ENCODE data around the gene TRIM34. TPM values are rescaled to one million over a fixed set of nuclear protein-coding genes. Genes with fewer than 3 reads are reported as not detected.

TRIM34 gene, protein sequence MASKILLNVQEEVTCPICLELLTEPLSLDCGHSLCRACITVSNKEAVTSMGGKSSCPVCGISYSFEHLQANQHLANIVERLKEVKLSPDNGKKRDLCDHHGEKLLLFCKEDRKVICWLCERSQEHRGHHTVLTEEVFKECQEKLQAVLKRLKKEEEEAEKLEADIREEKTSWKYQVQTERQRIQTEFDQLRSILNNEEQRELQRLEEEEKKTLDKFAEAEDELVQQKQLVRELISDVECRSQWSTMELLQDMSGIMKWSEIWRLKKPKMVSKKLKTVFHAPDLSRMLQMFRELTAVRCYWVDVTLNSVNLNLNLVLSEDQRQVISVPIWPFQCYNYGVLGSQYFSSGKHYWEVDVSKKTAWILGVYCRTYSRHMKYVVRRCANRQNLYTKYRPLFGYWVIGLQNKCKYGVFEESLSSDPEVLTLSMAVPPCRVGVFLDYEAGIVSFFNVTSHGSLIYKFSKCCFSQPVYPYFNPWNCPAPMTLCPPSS
- 8.3 and 10.3 TPM in 2 replicates for total RNA-seq

DNA sequence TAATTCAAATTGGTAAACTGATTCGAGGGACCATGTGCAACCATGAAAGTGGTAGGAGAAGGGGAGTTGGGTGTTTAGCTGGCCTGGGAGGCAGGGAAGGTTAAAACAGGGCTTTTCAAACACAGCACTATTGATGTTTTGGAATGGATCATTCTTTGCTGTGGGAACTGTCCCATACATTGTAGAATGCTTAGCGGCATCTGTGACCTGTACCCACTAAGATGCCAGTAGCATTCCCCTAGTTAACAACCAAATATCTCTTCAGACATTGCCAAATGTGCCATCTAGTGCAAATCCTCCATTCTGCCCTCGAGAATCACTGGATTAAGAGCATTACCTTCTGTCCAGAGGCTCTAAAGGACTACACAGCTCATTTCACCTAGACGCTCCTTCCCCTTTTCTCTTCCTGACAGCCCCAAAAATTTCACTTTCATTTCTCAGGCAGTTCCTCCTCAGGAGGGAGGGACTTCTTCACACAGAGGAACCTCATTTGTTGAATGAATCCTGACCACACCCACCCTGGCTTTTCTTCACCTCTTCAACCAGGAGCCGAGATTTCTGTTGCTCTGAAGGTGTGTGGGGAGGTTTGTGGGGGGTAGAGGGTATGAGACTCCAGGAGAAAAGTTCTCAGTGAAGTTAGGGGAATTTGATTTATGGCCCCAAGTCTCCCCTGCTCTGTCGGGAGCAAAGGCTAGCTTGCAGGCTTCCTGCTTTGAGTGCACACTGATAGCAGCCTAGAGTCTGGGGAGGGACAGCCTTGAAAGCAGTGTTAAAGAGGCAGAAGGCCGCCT lies at the start of gene TRIM34:
TSS of gene TRIM34 (plus strand) at position 513 of the 791 bp plus-strand sequence. CDS start 7,331 bp downstream, outside the sequence.
- Histone ChIP-seq H3K79me2 (ENCODE audit: insufficient read depth, low read length) (no peaks in the 10 kb centered on the region), H3K27me3 (ENCODE audit: insufficient read depth, low read length) (no peaks in the 10 kb centered on the region), H3K4me2 (ENCODE audit: insufficient read depth, low read length) (peak within 1 kb of the TSS; percentile 95), H3K36me3 (ENCODE audit: insufficient read depth, low read length) (no peaks in the 10 kb centered on the region), H3K4me3 (ENCODE audit: insufficient read depth, low read length) (peak within 1 kb of the TSS; percentile 79), H2AFZ (ENCODE audit: low read length) (peak within 1 kb of the TSS; percentile 93), H4K20me1 (ENCODE audit: insufficient read depth, low read length) (no peaks in the 10 kb centered on the region), H3K4me1 (ENCODE audit: insufficient read depth, low read length) (peaks cover 33% of the 10 kb centered on the region), H3K9me3 (ENCODE audit: low read depth, low read length) (no peaks in the 10 kb centered on the region), H3K27ac (ENCODE audit: low read depth, low read length) (peak within 1 kb of the TSS; percentile 89)
- TF ChIP-seq, protein P1, sequence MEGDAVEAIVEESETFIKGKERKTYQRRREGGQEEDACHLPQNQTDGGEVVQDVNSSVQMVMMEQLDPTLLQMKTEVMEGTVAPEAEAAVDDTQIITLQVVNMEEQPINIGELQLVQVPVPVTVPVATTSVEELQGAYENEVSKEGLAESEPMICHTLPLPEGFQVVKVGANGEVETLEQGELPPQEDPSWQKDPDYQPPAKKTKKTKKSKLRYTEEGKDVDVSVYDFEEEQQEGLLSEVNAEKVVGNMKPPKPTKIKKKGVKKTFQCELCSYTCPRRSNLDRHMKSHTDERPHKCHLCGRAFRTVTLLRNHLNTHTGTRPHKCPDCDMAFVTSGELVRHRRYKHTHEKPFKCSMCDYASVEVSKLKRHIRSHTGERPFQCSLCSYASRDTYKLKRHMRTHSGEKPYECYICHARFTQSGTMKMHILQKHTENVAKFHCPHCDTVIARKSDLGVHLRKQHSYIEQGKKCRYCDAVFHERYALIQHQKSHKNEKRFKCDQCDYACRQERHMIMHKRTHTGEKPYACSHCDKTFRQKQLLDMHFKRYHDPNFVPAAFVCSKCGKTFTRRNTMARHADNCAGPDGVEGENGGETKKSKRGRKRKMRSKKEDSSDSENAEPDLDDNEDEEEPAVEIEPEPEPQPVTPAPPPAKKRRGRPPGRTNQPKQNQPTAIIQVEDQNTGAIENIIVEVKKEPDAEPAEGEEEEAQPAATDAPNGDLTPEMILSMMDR (IDR thresholded peaks at IDR 0.05; ENCODE audit: extremely low read depth, low read depth, low read length) = no peak
- peak; percentile 96 for DNase-seq (ENCODE audit: insufficient read length, low spot score, missing footprints)

DNA sequence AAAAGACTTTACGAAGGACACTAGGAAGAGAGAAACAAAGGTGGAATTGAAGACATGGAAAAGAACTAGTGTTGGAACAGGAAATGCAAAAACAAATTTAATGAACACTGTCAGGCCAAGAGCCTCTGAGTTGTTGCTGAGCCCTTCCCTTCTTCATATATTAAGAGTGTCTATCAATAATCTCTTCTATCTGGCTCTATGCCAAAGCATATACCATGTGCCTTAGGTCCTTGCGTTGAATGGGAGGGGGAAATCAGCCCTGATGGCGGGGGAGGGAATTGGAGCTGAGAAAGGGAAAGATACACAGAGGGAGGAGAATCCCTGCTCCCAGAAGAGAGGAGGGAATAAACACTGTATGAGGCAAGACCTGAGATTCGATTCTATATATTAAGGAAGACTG lies 49.6 kb upstream of the TRIM34 start:
- H3K4me2 ChIP-seq (ENCODE audit: insufficient read depth, low read length) = no peak overlapping the region
- H3K4me1 ChIP-seq (ENCODE audit: insufficient read depth, low read length) = no peaks in the 10 kb centered on the region
- no peak overlapping the region for H2AFZ ChIP-seq (ENCODE audit: low read length)
- H3K27me3 ChIP-seq (ENCODE audit: insufficient read depth, low read length) = no peaks in the 10 kb centered on the region
- no peaks in the 10 kb centered on the region for H4K20me1 ChIP-seq (ENCODE audit: insufficient read depth, low read length)
- H3K27ac ChIP-seq (ENCODE audit: low read depth, low read length) = no peak overlapping the region
- H3K4me3 ChIP-seq (ENCODE audit: insufficient read depth, low read length) = no peak overlapping the region
- H3K79me2 ChIP-seq (ENCODE audit: insufficient read depth, low read length) = no peaks in the 10 kb centered on the region
- no peaks in the 10 kb centered on the region for H3K36me3 ChIP-seq (ENCODE audit: insufficient read depth, low read length)
- H3K9me3 ChIP-seq (ENCODE audit: low read depth, low read length) = no peaks in the 10 kb centered on the region
- no peak for DNase-seq (ENCODE audit: insufficient read length, low spot score, missing footprints)
- TF ChIP-seq, protein P1 (IDR thresholded peaks at IDR 0.05; ENCODE audit: extremely low read depth, low read depth, low read length) = no peak

DNA sequence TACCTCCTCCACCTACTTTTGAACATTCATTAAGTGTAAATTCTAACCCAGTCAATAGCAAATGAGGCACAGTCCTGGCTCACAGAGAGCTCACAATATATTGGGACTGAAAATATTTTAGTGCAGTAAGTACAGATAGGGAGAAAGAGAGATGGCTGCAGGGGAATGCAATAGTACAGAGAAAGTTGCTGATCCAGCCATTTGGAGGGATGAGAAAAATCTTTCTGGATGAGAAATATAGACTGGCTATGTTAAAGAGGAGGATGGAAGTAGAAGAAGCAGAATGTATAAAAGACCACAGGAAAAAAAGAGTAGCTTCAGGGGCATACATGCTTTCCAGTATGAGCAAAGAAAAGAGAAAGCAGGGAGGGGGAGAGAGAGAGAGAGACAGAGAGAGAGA lies 47.7 kb upstream of the TRIM34 start:
- DNase-seq (ENCODE audit: insufficient read length, low spot score, missing footprints) = no peak
- TF ChIP-seq, protein P1 (IDR thresholded peaks at IDR 0.05; ENCODE audit: extremely low read depth, low read depth, low read length) = no peak
- no peaks in the 10 kb centered on the region for H3K79me2 ChIP-seq (ENCODE audit: insufficient read depth, low read length)
- no peak overlapping the region for H2AFZ ChIP-seq (ENCODE audit: low read length)
- H3K27me3 ChIP-seq (ENCODE audit: insufficient read depth, low read length) = no peaks in the 10 kb centered on the region
- no peaks in the 10 kb centered on the region for H3K36me3 ChIP-seq (ENCODE audit: insufficient read depth, low read length)
- H3K4me2 ChIP-seq (ENCODE audit: insufficient read depth, low read length) = no peak overlapping the region
- no peaks in the 10 kb centered on the region for H3K9me3 ChIP-seq (ENCODE audit: low read depth, low read length)
- H3K27ac ChIP-seq (ENCODE audit: low read depth, low read length) = no peak overlapping the region
- no peak overlapping the region for H3K4me3 ChIP-seq (ENCODE audit: insufficient read depth, low read length)
- no peaks in the 10 kb centered on the region for H4K20me1 ChIP-seq (ENCODE audit: insufficient read depth, low read length)
- no peaks in the 10 kb centered on the region for H3K4me1 ChIP-seq (ENCODE audit: insufficient read depth, low read length)

DNA sequence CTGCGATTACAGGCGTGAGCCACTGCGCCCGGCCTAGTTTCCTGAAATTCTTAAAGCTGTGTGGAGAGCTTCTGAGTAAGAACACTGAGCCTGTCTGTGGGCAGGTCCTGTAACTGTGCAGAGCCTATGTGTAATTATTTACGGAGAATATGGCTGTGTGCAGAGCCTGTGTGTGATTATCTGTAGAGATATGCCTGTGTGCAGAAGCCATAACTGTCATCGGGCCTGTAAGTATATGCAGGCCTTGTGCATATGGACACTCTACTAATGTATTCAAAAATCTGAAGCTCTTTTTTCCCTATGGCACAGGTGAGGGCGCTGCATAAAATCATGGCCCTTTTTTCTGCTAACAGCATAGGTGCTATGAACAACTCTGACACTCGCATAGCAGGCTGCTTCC lies 44.2 kb upstream of the TRIM34 start, which contains the start of gene OR52B6:
TSS of gene OR52B6 (plus strand) at position 301 of the 400 bp plus-strand sequence. CDS start at position 301, 0 bp downstream.
- no peak within 1 kb of the TSS for H2AFZ ChIP-seq (ENCODE audit: low read length)
- H4K20me1 ChIP-seq (ENCODE audit: insufficient read depth, low read length) = no peaks in the 10 kb centered on the region
- no peak within 1 kb of the TSS for H3K27ac ChIP-seq (ENCODE audit: low read depth, low read length)
- H3K27me3 ChIP-seq (ENCODE audit: insufficient read depth, low read length) = no peaks in the 10 kb centered on the region
- H3K4me2 ChIP-seq (ENCODE audit: insufficient read depth, low read length) = no peak within 1 kb of the TSS
- no peaks in the 10 kb centered on the region for H3K4me1 ChIP-seq (ENCODE audit: insufficient read depth, low read length)
- no peaks in the 10 kb centered on the region for H3K36me3 ChIP-seq (ENCODE audit: insufficient read depth, low read length)
- H3K9me3 ChIP-seq (ENCODE audit: low read depth, low read length) = no peaks in the 10 kb centered on the region
- TF ChIP-seq, protein P1 (IDR thresholded peaks at IDR 0.05; ENCODE audit: extremely low read depth, low read depth, low read length) = no peak
- no peak for DNase-seq (ENCODE audit: insufficient read length, low spot score, missing footprints)
- no peaks in the 10 kb centered on the region for H3K79me2 ChIP-seq (ENCODE audit: insufficient read depth, low read length)
- H3K4me3 ChIP-seq (ENCODE audit: insufficient read depth, low read length) = no peak within 1 kb of the TSS
